Measurements from ENCODE around the gene KIRREL3.

Gene KIRREL3

GRCh38 chr11:126633330-126633729 lies 367.2 kb downstream of the KIRREL3 start:
- Mint-ChIP-seq H3K36me3 (no peaks in the 10 kb centered on the region), H3K27ac (no peak overlapping the region), H3K4me3 (no peak overlapping the region), H3K27me3 (peaks cover 4% of the 10 kb centered on the region), H3K4me1 (no peaks in the 10 kb centered on the region), H3K9me3 (no peaks in the 10 kb centered on the region)
- CTCF ChIA-PET: no interaction called here
- DNase-seq: no peak

DNA sequence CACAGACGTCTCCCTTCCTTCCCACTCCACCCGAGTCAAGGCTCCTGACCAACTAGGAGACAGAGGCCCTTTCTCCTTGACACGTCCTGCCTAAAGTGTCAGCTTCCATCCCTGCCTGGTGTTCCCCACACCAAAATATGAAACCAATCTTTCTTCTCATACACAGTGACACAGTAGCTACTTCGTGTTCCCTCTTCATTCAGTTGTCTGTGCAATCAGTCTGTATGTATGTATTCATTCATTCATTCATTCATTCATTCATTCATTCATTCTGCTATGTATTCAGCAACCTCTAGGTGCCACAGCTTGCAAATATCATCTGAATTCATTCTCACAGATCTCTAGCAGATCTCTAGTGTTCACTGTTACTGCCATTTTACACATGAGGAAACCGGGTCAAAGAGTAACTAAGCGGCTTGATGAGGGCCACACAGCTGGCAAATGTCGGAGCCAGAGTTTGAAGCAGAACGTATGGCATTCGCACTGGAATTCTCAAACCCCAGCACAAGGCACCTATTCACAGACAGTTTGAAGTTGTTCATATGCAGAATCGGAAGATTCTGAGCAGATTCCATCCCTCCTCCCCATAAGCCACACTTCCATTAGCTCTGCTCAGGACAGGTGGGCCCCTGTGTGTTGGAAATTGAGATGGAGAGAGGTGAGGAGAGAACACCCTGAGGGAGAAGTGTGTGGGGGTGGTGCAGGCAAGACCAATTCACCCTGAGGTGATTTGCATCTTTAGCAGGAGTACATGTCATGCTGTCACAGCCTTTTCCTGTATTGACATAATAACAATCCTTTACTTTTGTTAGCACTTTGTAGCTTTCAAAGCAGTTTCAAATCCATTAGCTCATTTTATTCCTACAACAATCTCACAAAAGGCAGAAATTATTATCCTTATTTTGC lies 369.4 kb downstream of the KIRREL3 start:
- DNase-seq: no peak
- no peaks in the 10 kb centered on the region for H3K4me1 Mint-ChIP-seq
- H3K27ac Mint-ChIP-seq: no peak overlapping the region
- H3K36me3 Mint-ChIP-seq: no peaks in the 10 kb centered on the region
- no peak overlapping the region for H3K4me3 Mint-ChIP-seq
- peaks cover 4% of the 10 kb centered on the region for H3K27me3 Mint-ChIP-seq
- no peaks in the 10 kb centered on the region for H3K9me3 Mint-ChIP-seq
- CTCF ChIA-PET: interaction anchor here (1.0 kb wide), 1 partner anchor 20 kb away, joined by 3 read pairs; no protein-coding TSS in a partner anchor

DNA sequence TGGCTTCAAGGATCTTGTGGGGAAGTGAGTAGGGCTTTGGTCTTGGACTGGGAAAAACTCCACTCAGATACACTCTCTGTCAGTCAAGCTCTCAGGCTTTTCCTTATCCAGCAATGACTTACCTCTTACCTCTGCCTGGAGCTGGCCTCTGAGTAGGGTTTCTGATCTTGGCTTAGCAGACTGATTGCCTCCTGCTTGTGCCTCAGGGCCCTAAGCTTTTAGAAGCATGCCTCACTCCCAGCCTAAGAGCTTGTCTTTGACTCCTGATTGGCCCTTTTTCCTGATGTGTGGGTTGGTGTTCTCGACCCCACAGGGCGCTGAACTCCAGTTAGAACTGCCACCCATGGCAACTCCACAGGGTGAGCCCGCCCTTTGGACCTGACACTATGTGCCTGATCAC lies 370.1 kb downstream of the KIRREL3 start:
- DNase-seq: no peak
- Mint-ChIP-seq H3K9me3 (no peaks in the 10 kb centered on the region), H3K36me3 (no peaks in the 10 kb centered on the region), H3K4me1 (no peaks in the 10 kb centered on the region), H3K27ac (no peak overlapping the region), H3K4me3 (no peak overlapping the region), H3K27me3 (peaks cover 4% of the 10 kb centered on the region)
- CTCF ChIA-PET: interaction anchor here (1.0 kb wide), 1 partner anchor 20 kb away, joined by 3 read pairs; no protein-coding TSS in a partner anchor

DNA sequence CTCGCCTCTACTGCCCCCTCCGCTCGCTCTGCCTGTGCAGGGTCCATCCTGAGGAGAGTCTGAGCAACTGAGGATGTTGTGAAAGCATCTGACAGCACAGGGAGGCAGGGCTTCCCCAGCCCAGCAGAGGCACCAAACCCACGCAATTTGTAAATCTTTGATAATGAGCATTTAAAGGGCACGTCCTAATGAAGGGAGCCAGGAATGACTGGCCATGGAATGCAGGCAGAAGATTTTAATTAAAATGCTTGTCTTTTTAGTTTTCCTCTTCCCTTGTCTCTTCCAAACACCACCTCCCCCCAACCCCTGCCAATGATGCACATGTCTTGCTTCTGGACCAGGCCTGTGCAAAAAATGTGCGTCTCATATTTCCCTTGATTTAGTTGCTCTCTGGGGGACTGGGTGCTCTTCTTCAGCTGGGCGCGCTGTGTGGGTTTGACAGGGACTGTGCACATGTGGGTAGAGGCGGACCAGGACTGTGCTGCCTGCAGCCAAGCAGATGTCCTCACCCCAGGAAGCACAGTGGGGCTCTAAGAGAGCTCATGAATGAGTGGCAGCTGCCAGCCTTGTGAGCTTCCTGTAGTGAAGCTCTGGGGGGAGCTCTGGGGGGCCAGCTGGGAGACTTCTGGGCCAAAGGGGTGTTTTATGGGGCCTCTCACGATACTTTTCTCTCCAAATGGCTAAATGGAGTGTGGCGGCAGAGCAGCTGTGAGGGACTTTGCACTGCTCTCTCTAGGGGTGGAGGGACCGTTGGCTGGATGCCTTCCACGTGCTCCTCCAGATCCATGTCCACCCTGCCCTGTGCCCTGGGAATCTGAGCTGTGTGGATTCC lies 371.6 kb downstream of the KIRREL3 start:
- peaks cover 4% of the 10 kb centered on the region for H3K27me3 Mint-ChIP-seq
- DNase-seq: no peak
- H3K9me3 Mint-ChIP-seq: no peaks in the 10 kb centered on the region
- CTCF ChIA-PET: no interaction called here
- H3K4me3 Mint-ChIP-seq: no peak overlapping the region
- no peaks in the 10 kb centered on the region for H3K4me1 Mint-ChIP-seq
- no peak overlapping the region for H3K27ac Mint-ChIP-seq
- no peaks in the 10 kb centered on the region for H3K36me3 Mint-ChIP-seq

DNA sequence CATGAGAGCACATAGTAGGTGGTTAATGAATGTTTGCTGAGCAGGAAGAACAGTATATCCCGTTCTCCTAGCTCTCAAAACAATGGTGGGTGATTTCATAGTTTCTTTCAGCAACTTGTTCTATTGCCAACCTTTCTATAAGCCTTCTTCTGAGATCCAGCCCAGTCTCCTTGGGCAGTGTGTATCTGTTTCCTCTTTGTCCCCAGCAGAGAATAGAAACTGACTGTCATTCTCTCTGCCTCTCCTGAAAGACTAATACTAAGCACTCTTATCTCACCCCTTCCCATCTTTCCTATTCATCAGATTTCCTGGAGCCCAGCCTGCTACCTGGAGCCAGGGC lies 372.1 kb downstream of the KIRREL3 start:
- no peak for DNase-seq
- Mint-ChIP-seq H3K4me1 (no peaks in the 10 kb centered on the region), H3K27ac (no peak overlapping the region), H3K27me3 (peaks cover 5% of the 10 kb centered on the region), H3K9me3 (no peaks in the 10 kb centered on the region), H3K36me3 (no peaks in the 10 kb centered on the region), H3K4me3 (no peak overlapping the region)
- CTCF ChIA-PET: no interaction called here

GRCh38 chr11:126627421-126627820 lies 373.1 kb downstream of the KIRREL3 start:
- Mint-ChIP-seq H3K36me3 (no peaks in the 10 kb centered on the region), H3K27me3 (peaks cover 7% of the 10 kb centered on the region), H3K4me1 (no peaks in the 10 kb centered on the region), H3K27ac (no peak overlapping the region), H3K9me3 (no peaks in the 10 kb centered on the region), H3K4me3 (no peak overlapping the region)
- CTCF ChIA-PET: no interaction called here
- DNase-seq: no peak

GRCh38 chr11:126624506-126624905 lies 376.1 kb downstream of the KIRREL3 start:
- Mint-ChIP-seq H3K27ac (no peak overlapping the region), H3K27me3 (peaks cover 7% of the 10 kb centered on the region), H3K36me3 (no peaks in the 10 kb centered on the region), H3K9me3 (no peaks in the 10 kb centered on the region), H3K4me3 (no peak overlapping the region), H3K4me1 (no peaks in the 10 kb centered on the region)
- CTCF ChIA-PET: no interaction called here
- no peak for DNase-seq

- no peaks in the 10 kb centered on the region for H3K4me1 Mint-ChIP-seq
- peaks cover 7% of the 10 kb centered on the region for H3K27me3 Mint-ChIP-seq
- CTCF ChIA-PET: no interaction called here
- H3K27ac Mint-ChIP-seq: no peak overlapping the region
- H3K9me3 Mint-ChIP-seq: no peaks in the 10 kb centered on the region
- H3K36me3 Mint-ChIP-seq: no peaks in the 10 kb centered on the region
- DNase-seq: no peak
- no peak overlapping the region for H3K4me3 Mint-ChIP-seq
These were observed 381.1 kb downstream of the KIRREL3 start for GRCh38 chr11:126619516-126619915.

GRCh38 chr11:126615845-126616244 lies 384.7 kb downstream of the KIRREL3 start:
- CTCF ChIA-PET: no interaction called here
- Mint-ChIP-seq H3K9me3 (no peaks in the 10 kb centered on the region), H3K36me3 (no peaks in the 10 kb centered on the region), H3K4me1 (no peaks in the 10 kb centered on the region), H3K4me3 (no peak overlapping the region), H3K27ac (no peak overlapping the region), H3K27me3 (peaks cover 3% of the 10 kb centered on the region)
- DNase-seq: no peak

GRCh38 chr11:126613272-126613671 lies 387.3 kb downstream of the KIRREL3 start:
- Mint-ChIP-seq H3K36me3 (no peaks in the 10 kb centered on the region), H3K27ac (no peak overlapping the region), H3K4me3 (no peak overlapping the region), H3K4me1 (no peaks in the 10 kb centered on the region), H3K27me3 (peaks cover 3% of the 10 kb centered on the region), H3K9me3 (no peaks in the 10 kb centered on the region)
- CTCF ChIA-PET: no interaction called here
- DNase-seq: no peak

GRCh38 chr11:126612671-126613070 lies 387.9 kb downstream of the KIRREL3 start:
- no peaks in the 10 kb centered on the region for H3K9me3 Mint-ChIP-seq
- CTCF ChIA-PET: no interaction called here
- no peak overlapping the region for H3K27ac Mint-ChIP-seq
- no peaks in the 10 kb centered on the region for H3K36me3 Mint-ChIP-seq
- H3K27me3 Mint-ChIP-seq: peaks cover 3% of the 10 kb centered on the region
- H3K4me1 Mint-ChIP-seq: no peaks in the 10 kb centered on the region
- no peak for DNase-seq
- no peak overlapping the region for H3K4me3 Mint-ChIP-seq

- CTCF ChIA-PET: no interaction called here
- no peak overlapping the region for H3K4me3 Mint-ChIP-seq
- H3K4me1 Mint-ChIP-seq: no peaks in the 10 kb centered on the region
These were observed 389.1 kb downstream of the KIRREL3 start for GRCh38 chr11:126611438-126611837.

GRCh38 chr11:126608658-126609057 lies 391.9 kb downstream of the KIRREL3 start:
- H3K27ac Mint-ChIP-seq: no peak overlapping the region
- CTCF ChIA-PET: no interaction called here
- H3K4me3 Mint-ChIP-seq: no peak overlapping the region
- H3K27me3 Mint-ChIP-seq: peaks cover 12% of the 10 kb centered on the region
- H3K4me1 Mint-ChIP-seq: no peaks in the 10 kb centered on the region
- no peaks in the 10 kb centered on the region for H3K36me3 Mint-ChIP-seq
- DNase-seq: no peak
- H3K9me3 Mint-ChIP-seq: no peaks in the 10 kb centered on the region

More at GRCh38 chr11:126611438-126611837, 389.1 kb downstream of the KIRREL3 start:
- Mint-ChIP-seq H3K27ac (no peak overlapping the region), H3K36me3 (no peaks in the 10 kb centered on the region), H3K9me3 (no peaks in the 10 kb centered on the region), H3K27me3 (peaks cover 13% of the 10 kb centered on the region)
- DNase-seq: no peak

- H3K36me3 Mint-ChIP-seq: no peaks in the 10 kb centered on the region
- H3K9me3 Mint-ChIP-seq: no peaks in the 10 kb centered on the region
- CTCF ChIA-PET: interaction anchor here (1.0 to 1.1 kb wide), 2 partner anchors 15 to 381 kb away, joined by 3 read pairs; no protein-coding TSS in a partner anchor
- DNase-seq: no peak
- H3K4me3 Mint-ChIP-seq: no peak overlapping the region
- no peaks in the 10 kb centered on the region for H3K4me1 Mint-ChIP-seq
- no peak overlapping the region for H3K27ac Mint-ChIP-seq
- H3K27me3 Mint-ChIP-seq: peaks cover 12% of the 10 kb centered on the region
These were observed 392.6 kb downstream of the KIRREL3 start for GRCh38 chr11:126607776-126608541.

All from activated naive CD4-positive, alpha-beta T cell treated with anti-CD3 and anti-CD28 coated beads, Interleukin-2, amount 10 ng/mL, durations not matched to agents 7 days and 5 days (primary cell).